Epithelial cell of prostate (primary cell): Measurements from ENCODE around the gene PRR36.
"Not testable (repeated sequence)": the region's sequence is repeated elsewhere in the genome, so short reads cannot be mapped to it uniquely, and the experiment has no call there.

Experiments used
- DNase-seq: peaks from one replicate; pipeline ENCODE4 v3.0.0-alpha.2; 2011; ENCODE audit warnings: low read depth, low spot score
- H3K27ac ChIP-seq: fragments of 450-650 bp; 2 replicates; pipeline ENCODE4 v1.5.1; 2017; ENCODE audit warnings: mild to moderate bottlenecking

Gene PRR36

DNA sequence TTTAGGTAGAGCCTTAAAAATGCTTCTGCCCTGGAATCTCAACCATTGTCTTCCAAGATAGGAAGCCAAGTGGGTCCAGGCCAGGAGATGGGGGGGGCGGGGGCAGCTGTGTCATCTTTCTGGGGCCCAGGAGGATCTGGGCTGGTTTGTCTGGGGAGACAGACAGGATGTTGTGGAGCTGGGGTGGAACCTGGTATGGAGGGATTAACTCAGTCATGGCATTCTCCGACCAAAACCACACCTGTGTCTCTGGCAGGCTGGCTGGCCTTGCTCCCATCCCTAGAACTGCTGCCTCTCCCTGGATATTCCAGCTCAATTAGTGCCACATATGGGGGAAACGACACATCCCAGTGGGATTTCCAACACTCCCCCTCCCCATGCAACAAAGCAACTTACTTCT, 26.7 kb upstream of the PRR36 start:
- peak overlapping the region; percentile 81 for H3K27ac ChIP-seq
- DNase-seq = no peak

DNA sequence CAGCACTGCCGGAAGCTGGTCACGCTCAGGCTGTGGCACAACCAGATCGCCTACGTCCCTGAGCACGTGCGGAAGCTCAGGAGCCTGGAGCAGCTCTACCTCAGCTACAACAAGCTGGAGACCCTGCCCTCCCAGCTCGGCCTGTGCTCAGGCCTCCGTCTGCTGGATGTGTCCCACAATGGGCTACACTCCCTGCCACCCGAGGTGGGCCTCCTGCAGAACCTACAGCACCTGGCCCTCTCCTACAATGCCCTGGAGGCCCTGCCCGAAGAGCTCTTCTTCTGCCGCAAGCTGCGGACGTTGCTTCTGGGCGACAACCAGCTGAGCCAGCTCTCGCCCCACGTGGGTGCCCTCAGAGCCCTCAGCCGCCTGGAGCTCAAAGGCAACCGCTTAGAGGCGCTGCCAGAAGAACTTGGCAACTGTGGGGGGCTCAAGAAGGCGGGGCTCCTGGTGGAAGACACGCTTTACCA, 26.2 kb upstream of the PRR36 start:
- H3K27ac ChIP-seq = peak overlapping the region; percentile 81
- DNase-seq = no peak

DNA sequence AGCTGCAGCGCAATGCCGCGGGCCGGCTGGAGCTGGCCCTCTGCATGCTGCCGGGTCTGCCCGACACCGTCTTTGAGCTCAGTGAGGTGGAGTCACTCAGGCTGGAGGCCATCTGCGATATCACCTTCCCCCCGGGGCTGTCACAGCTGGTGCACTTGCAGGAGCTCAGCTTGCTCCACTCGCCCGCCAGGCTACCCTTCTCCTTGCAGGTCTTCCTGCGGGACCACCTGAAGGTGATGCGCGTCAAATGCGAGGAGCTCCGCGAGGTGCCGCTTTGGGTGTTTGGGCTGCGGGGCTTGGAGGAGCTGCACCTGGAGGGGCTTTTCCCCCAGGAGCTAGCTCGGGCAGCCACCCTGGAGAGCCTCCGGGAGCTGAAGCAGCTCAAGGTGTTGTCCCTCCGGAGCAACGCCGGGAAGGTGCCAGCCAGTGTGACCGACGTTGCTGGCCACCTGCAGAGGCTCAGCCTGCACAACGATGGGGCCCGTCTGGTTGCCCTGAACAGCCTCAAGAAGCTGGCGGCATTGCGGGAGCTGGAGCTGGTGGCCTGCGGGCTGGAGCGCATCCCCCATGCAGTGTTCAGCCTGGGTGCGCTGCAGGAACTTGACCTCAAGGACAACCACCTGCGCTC, 25.7 kb upstream of the PRR36 start:
- DNase-seq = no peak
- peak overlapping the region; percentile 81 for H3K27ac ChIP-seq

DNA sequence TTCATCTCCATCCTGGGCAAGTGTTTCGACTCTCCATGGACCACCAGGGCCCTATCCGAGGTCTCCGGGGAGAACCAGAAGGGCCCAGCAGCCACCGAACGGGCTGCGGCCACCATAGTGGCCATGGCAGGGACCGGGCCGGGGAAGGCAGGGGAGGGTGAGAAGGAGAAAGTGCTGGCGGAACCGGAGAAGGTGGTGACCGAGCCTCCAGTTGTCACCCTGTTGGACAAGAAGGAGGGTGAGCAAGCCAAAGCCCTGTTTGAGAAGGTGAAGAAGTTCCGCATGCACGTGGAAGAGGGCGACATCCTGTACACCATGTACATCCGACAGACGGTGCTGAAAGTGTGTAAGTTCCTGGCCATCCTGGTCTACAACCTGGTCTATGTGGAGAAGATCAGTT, 24.8 kb upstream of the PRR36 start:
- no peak overlapping the region for H3K27ac ChIP-seq
- no peak for DNase-seq

DNA sequence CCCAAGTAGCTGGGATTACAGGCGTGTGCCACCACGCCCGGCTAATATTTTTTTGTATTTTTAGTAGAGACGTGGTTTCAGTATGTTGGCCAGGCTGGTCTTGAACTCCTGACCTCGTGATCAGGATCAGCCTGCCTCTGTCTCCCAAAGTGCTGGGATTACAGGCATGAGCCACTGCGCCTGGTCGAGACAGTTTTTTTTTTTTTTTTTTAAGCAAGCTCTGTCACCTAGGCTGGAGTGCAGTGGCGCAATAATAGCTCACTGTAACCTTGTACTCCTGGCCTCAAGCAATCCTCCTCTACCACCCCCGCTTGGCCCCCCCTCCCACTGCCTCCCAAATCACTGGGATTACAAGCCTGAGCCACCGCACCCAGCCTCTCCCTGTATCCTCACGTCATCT, 23.1 kb upstream of the PRR36 start:
- DNase-seq = no peak
- no peak overlapping the region for H3K27ac ChIP-seq

DNA sequence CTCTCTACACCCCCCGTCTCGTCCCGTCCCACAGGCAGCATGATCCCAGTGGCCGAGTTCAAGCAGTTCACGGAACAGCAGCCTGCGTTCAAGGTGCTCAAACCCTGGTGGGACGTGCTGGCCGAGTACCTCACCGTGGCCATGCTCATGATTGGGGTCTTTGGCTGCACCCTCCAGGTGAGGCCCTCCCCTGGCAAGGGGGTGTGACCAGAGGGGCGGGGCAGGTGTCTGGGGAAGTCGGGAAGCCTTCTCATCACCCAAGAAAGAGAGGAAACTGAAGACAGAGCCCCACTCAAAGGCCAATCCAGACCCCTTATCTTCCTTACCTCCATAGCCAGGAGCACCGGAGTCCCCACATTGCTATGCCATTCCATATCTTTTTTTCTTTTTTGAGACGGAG, 21.4 kb upstream of the PRR36 start:
- H3K27ac ChIP-seq = no peak overlapping the region

DNA sequence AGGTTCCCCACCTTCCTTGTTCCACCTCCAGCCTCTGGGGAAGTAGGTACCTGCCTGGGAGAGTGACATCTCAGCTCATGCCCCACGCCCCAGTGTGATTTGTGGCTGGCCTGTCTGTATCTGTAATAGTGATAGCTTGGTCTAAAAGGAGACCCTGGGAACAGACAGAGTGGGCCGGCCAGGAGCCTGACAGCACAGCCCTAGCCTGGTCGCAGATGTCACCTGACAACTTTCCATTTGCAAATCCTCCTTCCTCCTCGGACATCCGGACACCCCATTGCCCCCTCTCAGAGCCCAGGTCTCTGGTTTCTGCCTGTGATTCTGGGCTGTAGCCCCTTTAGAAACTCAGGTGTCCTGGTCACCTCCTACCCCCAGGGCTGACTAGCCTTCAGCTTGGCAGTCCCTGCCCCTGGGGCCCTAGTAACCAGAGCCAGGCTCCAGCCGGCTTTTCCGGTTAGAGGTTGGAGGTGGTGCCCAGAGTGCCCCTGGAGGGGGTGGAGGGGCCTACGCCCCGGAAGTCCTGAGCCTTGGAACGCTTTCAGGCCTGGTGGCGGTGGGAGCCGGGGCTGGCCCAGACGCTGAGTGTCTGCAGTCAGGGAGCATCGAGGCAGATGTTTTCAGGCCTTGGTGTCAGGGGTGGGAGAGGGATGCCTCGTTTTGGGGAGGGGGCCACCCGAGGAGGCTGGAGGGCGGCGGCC, 20.6 kb upstream of the PRR36 start:
- peak overlapping the region; percentile 48 for H3K27ac ChIP-seq
- no peak for DNase-seq

More for the DNA sequence above, 21.4 kb upstream of the PRR36 start:
- DNase-seq = no peak

DNA sequence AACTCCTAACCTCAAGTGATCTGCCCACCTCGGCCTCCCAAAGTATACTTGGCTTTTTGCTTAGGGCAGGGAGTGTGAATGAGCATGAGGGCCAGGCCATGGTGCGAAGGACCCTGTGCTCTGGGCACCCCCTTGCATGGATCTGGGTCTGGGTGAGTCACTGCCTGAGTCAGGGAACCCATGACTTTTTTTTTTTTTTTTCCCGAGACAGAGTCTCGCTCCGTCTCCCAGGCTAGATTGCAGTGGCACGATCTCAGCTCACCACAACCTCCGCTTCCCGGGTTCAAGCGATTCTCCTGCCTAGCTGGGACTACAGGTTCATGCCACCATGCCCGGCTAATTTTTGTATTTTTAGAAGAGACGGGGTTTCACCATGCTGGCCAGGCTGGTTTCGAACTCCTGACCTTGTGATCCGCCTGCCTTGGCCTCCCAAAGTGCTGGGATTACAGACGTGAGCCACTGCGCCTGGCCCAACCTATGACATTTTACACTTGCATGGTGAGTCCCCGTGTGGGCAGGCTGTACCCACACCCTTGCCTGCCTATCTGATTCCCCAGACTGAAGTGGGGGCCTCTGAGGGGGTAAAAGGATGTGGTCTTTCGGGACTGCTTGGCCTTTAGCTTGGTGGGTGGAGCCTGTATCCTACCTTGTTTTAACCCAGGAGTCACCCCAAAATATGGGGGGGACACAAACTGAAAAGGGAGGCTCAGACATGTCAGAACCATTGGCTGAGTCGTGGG, 19.3 kb upstream of the PRR36 start:
- H3K27ac ChIP-seq, DNase-seq: not testable (repeated sequence)

DNA sequence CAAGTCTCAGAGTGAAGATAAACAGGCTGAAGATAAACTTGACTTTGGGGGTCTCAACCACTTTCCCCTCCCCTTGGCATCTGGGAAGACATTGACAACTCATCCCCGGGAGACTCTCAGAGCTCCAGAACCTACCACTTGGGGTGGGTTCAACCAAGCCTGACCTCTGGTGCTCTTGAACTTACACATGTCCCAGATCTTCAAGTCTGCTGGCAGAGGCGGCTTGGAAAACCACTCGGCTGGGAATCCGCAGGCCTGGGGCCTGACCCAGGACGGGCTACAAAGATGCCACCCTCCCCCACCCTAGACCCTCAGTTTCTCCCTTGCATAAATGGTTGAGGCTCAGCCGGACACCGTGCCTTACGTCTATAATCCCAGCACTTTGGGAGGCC, 14.6 kb upstream of the PRR36 start:
- no peak for DNase-seq
- H3K27ac ChIP-seq = no peak overlapping the region

DNA sequence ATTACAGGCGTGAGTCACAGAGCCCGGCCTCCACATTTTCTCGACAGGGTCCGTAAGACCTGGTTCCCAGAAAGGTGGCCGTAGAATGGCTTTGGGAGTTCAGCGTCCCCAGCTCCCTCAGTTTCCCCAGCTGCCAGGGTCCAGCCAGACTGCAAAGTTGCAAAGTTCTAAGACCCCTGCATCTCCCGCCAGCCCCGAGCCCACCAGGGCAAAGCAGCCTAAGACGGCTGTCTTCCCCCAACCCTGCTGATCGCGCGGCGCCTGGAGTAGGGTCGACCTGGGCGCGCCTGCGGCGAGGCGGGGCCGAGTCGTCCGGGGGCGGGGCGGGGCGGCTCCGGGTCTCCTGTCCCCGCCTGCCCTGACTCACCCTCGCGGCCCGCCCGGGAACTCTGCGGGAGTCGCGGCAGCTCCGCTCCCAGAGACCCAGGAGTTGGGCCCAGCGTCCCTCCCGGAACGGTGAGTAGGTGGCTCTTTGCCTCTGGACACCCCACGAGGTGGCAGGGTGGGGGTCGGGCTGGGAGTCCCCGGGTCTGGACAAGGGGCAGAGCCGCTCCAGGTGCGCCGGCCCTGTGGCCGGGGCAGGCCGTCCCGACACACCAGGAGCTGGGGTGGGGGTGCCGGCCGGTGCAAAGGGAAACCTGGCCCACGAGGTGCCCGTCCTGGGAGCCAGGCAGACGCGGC, 14.1 kb upstream of the PRR36 start, which contains the start of gene LRRC8E:
TSS of gene LRRC8E (plus strand) at position 366 of the 681 bp plus-strand sequence. CDS start 7,094 bp downstream, outside the sequence.
- DNase-seq = no peak
- H3K27ac ChIP-seq = no peak within 1 kb of the TSS

DNA sequence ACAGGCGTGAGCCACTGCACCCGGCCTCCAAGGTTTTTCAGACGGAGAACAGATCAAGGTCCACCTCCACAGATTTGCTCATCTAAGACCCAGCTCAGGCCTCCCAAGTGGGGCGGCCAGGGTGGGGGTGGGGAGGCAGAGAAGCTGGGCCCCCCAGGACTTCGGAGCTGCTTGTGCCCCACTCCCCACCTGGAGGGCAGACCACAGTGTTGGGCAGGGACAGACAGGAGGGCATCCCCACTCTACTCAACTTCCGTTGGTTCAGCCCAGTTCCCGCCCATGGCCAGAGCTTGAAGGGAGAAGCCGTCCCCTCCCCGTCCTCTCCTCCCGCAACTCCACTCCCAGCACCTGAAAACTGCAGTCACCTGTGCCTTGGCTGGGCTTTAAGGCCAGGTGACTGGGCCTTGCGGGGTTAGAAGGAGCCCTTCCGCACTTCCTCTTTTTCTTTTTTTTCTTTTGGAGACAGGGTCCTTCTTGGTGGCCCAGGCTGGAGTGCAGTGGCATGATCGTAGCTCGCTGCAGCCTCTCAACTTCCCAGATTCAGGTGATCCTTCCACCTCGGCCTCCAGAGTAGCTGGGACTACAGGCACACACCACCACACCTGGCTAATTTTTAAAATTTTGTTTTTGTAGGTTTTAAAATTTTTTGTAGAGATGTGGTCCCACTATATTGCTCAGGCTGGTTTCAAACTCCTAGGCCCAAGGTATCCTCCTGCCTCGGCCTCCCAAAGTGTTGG, 13.4 kb upstream of the PRR36 start:
- no peak overlapping the region for H3K27ac ChIP-seq
- DNase-seq = no peak

DNA sequence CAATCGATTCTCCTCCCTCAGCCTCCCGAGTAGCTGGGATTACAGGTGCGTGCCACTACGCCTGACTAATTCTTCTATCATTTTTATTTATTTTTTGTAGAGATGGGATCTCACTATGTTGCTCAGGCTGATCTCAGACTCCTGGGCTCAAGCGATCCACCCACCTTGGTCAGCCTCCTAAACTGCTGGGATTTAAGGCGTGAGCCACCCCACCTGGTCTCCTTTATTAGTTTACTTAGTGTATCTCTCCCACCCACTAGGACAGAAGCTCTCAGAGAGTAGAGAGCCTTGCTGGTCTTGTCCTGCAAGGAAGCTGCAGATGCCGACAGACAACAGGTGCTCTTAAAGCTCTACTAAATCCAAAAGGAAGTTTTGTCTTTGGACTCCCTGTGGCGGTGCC, 11.6 kb upstream of the PRR36 start:
- H3K27ac ChIP-seq = no peak overlapping the region
- no peak for DNase-seq

DNA sequence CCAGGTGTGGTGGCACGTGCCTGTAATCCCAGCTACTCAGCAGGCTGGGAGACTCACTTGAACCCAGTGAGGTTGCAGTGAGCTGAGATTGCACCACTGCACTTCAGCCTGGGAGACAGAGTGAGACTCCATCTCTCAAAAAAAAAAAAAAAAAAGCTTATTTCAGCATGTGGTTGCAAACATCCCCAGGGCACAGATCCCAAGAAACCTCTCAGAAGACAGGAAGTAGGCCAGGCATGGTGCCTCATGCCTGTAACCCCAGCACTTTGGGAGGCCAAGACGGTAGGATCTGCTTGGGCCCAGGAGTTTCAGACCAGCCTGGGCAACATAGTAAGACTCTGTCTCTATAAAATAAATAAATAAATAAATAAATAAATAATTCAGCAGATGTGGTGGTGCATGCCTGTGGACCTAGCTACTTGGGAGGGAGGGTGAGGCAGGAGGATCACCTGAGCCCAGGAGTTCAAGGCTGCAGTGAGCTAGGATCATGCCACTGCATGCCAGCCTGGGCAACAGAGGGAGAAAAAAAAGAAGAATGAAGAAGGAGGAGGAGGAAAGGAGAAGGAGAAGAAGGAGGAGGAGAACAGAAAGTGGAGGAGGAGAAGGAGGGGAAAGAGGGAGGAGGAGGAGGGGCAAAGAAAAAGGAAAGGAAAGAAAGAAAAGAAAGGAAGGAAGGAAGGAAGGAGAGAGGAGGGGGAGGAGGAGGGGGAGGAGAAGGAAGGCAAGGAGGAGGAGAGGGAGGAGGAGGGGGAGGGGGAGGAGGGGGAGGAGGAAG, 9.8 kb upstream of the PRR36 start:
- DNase-seq = no peak
- H3K27ac ChIP-seq = no peak overlapping the region

DNA sequence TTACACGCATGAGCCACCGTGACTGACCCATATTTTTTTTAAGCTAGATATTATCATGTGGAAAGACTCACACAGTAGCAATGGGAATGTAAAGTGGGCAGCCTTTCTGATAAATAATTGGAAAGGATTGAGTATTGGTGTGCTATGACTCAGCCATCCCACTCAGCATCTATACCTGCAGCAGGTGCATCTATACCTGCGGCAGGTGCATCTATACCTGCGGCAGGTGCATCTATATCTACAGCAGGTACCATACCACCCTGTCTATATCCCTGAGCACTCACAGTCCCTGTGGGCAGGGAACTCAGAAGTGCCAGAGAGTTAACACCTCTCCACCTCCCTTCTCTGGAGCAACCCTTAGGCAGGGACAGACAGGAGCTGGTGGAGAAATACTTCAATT, 8.9 kb upstream of the PRR36 start:
- DNase-seq = no peak

DNA sequence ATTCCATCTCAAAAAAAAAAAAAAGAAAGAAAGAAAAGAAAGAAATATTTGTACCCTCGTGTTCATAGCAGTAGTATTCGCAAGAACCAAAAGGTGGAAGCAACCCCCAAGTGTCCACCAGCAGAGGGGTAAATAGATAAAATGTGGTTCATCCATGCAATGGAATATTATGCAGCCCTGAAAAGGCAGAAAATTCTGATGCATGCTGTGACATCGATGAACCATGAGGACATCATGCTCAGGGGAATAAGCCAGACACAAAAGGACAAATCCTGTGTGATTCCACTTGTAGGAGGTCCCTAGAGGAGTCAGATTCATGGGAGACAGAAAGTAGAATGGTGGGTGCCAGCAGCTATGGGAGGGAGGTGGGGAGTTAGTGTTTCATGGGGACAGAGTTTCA, 7.7 kb upstream of the PRR36 start:
- no peak for DNase-seq

More for the DNA sequence above, 8.9 kb upstream of the PRR36 start:
- no peak overlapping the region for H3K27ac ChIP-seq

DNA sequence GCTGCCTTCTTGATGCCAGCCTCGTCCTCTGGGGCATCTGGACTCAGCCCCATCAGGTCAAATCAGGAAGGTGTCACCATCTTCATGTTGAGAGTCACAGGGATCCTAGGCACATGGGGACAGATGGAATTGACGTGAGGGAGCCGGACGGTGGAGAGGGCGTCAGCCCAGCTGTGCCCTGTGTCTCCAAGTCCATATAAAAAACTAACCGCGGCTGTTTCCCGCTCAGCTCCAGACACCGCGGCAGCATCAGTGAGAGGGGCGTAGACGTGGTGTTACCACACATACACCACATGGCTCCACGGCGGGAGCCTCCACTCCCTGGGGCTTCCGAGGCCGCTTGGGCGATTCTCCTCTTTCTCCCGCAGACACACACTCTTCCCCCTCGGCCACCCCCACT, 5.6 kb upstream of the PRR36 start:
- no peak overlapping the region for H3K27ac ChIP-seq
- DNase-seq = no peak

More for the DNA sequence above, 7.7 kb upstream of the PRR36 start:
- no peak overlapping the region for H3K27ac ChIP-seq

DNA sequence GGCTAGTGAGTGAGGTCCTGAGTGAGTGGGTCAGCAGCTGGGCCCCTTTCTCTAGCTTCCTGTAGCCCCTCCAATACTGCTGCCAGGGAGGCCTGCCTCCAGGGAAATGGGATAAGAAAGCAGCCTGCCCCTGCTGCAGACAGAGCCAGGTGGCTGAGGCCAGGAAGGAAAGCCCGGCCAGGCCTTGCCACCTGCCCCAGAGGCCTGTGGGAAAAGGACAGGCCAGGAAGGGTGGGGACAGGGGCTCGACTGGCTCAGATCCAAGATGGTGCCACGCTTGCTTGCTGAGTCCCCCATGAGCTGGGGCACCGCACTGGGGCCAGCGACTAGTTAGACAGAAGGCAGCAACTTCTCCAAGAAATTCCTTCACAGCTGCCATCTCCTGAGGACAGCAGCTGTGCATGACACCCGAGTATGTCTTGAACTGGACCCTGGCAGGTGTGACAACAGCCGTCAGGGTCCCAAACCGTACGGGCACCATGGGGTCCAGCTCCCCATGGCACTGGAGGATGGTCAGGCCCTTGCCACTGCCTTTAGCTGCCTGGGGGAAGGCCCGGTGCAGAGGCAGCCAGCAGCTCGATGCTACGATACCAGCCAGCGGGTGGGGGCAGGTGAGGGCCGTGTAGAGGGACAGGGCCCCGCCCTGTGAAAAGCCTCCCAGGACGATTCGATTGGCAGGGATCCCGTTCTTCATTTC, 5.1 kb upstream of the PRR36 start:
- no peak overlapping the region for H3K27ac ChIP-seq

DNA sequence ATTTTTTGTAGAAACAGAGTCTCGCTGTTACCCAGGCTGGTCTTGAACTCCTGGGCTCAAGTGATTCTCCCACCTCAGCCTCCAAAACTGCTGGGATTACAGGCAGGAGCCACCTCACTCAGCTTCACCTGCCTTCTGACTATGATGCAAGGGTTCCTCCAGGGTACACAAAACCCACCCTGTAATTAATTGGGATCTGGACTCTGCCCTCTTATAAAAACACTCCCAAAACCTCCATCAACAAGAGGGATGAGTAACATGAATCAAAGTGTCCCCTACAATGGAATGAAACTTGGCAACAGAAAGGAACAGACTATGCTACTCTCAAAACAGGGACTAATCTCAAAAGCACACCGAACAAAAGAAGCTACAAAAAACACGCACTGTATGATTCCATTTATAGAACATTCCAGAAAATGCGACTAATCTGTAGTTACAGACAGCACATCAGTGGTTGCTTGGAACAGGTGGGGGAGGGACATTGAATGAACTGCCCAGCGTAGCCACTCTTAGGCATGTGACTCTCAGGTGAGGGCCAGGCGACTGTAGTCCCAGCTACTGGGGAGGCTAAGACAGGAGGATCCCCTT, 3.2 kb upstream of the PRR36 start:
- no peak overlapping the region for H3K27ac ChIP-seq
- DNase-seq = no peak

More for the DNA sequence above, 5.1 kb upstream of the PRR36 start:
- no peak for DNase-seq
